ENCODE data around the gene PHLDA1. TPM values are rescaled to one million over a fixed set of nuclear protein-coding genes. Genes with fewer than 3 reads are reported as not detected.

PHLDA1 gene
- total RNA-seq, 1 experiment from 2014 or later = 34.9 TPM

- no peak for TF ChIP-seq AR (CRISPR knock-in tag; IDR thresholded peaks at IDR 0.05)
- TF ChIP-seq SMAD4 (CRISPR knock-in tag; IDR thresholded peaks at IDR 0.05) = no peak
- TF ChIP-seq MXD4 (CRISPR knock-in tag; IDR thresholded peaks at IDR 0.05; ENCODE audit: borderline replicate concordance) = no peak
- TF ChIP-seq GRHL2 (CRISPR knock-in tag; IDR thresholded peaks at IDR 0.05; ENCODE audit: insufficient replicate concordance, severe bottlenecking) = no peak
- TF ChIP-seq JUN (CRISPR knock-in tag; IDR thresholded peaks at IDR 0.05) = no peak
- no peak for TF ChIP-seq GTF2I (CRISPR knock-in tag; conservative IDR thresholded peaks at IDR 0.05)
- no peak for TF ChIP-seq ZNF423 (CRISPR knock-in tag; IDR thresholded peaks at IDR 0.05)
- no peak for TF ChIP-seq ESRRA (CRISPR knock-in tag; IDR thresholded peaks at IDR 0.05; ENCODE audit: borderline replicate concordance)
- TF ChIP-seq OVOL2 (CRISPR knock-in tag; IDR thresholded peaks at IDR 0.05; ENCODE audit: borderline replicate concordance) = no peak
Observed at GRCh38 chr12:76080017-76080728, 48.6 kb upstream of the PHLDA1 start (continued).

DNA sequence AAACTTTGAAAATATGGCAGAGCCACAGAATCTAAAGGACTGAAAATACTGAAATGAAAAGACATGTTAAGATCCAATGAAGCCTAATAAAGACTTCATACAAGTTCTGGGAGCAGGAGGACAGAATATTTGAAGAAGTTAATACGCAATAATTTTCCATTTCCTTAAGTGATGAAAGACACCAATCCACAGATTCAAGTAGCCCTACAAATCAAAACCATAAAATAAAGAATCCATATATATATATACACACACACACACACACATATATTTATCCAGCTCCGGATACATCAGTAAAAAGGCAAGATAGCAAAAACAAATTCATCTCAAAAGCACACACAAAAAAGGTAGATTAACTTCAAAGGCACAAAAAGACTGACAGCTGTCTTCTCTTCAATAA lies 47.2 kb upstream of the PHLDA1 start:
- Mint-ChIP-seq H3K27me3 (ENCODE audit: low read depth) (no peaks in the 10 kb centered on the region), H3K27ac (peak overlapping the region; percentile 93), H3K4me1 (peaks cover 70% of the 10 kb centered on the region), H3K9me3 (no peaks in the 10 kb centered on the region), H3K4me3 (peak overlapping the region; percentile 36; the same call in 1 of the 2 replicates), H3K36me3 (peaks cover 11% of the 10 kb centered on the region)
- DNase-seq (ENCODE audit: low spot score) (no peak), ATAC-seq (no peak)
- CTCF ChIA-PET = no interaction called here
- POLR2A ChIA-PET = no interaction called here
- TF ChIP-seq, protein P1, sequence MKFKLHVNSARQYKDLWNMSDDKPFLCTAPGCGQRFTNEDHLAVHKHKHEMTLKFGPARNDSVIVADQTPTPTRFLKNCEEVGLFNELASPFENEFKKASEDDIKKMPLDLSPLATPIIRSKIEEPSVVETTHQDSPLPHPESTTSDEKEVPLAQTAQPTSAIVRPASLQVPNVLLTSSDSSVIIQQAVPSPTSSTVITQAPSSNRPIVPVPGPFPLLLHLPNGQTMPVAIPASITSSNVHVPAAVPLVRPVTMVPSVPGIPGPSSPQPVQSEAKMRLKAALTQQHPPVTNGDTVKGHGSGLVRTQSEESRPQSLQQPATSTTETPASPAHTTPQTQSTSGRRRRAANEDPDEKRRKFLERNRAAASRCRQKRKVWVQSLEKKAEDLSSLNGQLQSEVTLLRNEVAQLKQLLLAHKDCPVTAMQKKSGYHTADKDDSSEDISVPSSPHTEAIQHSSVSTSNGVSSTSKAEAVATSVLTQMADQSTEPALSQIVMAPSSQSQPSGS (CRISPR knock-in tag; IDR thresholded peaks at IDR 0.05; ENCODE audit: borderline replicate concordance, low read depth) = no peak
- TF ChIP-seq SMAD3 (CRISPR knock-in tag; IDR thresholded peaks at IDR 0.05; ENCODE audit: borderline replicate concordance) (no peak), MXD4 (CRISPR knock-in tag; IDR thresholded peaks at IDR 0.05; ENCODE audit: borderline replicate concordance) (no peak), GRHL2 (CRISPR knock-in tag; IDR thresholded peaks at IDR 0.05; ENCODE audit: insufficient replicate concordance, severe bottlenecking) (no peak), CREM (CRISPR knock-in tag; IDR thresholded peaks at IDR 0.05) (no peak), IRF1 (CRISPR knock-in tag; IDR thresholded peaks at IDR 0.05) (no peak), CTCF (IDR thresholded peaks at IDR 0.05) (no peak), FOXP1 (CRISPR knock-in tag; IDR thresholded peaks at IDR 0.05; ENCODE audit: borderline replicate concordance) (no peak), ZNF416 (CRISPR knock-in tag; IDR thresholded peaks at IDR 0.05) (no peak), NFYB (CRISPR knock-in tag; conservative IDR thresholded peaks at IDR 0.05; ENCODE audit: low read depth) (no peak), PRRX2 (CRISPR knock-in tag; IDR thresholded peaks at IDR 0.05) (no peak), MYBL2 (CRISPR knock-in tag; IDR thresholded peaks at IDR 0.05) (no peak)
- TF ChIP-seq, protein P2, sequence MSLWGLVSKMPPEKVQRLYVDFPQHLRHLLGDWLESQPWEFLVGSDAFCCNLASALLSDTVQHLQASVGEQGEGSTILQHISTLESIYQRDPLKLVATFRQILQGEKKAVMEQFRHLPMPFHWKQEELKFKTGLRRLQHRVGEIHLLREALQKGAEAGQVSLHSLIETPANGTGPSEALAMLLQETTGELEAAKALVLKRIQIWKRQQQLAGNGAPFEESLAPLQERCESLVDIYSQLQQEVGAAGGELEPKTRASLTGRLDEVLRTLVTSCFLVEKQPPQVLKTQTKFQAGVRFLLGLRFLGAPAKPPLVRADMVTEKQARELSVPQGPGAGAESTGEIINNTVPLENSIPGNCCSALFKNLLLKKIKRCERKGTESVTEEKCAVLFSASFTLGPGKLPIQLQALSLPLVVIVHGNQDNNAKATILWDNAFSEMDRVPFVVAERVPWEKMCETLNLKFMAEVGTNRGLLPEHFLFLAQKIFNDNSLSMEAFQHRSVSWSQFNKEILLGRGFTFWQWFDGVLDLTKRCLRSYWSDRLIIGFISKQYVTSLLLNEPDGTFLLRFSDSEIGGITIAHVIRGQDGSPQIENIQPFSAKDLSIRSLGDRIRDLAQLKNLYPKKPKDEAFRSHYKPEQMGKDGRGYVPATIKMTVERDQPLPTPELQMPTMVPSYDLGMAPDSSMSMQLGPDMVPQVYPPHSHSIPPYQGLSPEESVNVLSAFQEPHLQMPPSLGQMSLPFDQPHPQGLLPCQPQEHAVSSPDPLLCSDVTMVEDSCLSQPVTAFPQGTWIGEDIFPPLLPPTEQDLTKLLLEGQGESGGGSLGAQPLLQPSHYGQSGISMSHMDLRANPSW (CRISPR knock-in tag; conservative IDR thresholded peaks at IDR 0.05; ENCODE audit: low read depth) = no peak
- TF ChIP-seq, protein P3, sequence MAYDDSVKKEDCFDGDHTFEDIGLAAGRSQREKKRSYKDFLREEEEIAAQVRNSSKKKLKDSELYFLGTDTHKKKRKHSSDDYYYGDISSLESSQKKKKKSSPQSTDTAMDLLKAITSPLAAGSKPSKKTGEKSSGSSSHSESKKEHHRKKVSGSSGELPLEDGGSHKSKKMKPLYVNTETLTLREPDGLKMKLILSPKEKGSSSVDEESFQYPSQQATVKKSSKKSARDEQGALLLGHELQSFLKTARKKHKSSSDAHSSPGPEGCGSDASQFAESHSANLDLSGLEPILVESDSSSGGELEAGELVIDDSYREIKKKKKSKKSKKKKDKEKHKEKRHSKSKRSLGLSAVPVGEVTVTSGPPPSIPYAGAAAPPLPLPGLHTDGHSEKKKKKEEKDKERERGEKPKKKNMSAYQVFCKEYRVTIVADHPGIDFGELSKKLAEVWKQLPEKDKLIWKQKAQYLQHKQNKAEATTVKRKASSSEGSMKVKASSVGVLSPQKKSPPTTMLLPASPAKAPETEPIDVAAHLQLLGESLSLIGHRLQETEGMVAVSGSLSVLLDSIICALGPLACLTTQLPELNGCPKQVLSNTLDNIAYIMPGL (CRISPR knock-in tag; IDR thresholded peaks at IDR 0.05) = no peak
- TF ChIP-seq, protein P4, sequence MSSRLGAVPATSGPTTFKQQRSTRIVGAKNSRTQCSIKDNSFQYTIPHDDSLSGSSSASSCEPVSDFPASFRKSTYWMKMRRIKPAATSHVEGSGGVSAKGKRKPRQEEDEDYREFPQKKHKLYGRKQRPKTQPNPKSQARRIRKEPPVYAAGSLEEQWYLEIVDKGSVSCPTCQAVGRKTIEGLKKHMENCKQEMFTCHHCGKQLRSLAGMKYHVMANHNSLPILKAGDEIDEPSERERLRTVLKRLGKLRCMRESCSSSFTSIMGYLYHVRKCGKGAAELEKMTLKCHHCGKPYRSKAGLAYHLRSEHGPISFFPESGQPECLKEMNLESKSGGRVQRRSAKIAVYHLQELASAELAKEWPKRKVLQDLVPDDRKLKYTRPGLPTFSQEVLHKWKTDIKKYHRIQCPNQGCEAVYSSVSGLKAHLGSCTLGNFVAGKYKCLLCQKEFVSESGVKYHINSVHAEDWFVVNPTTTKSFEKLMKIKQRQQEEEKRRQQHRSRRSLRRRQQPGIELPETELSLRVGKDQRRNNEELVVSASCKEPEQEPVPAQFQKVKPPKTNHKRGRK (CRISPR knock-in tag; IDR thresholded peaks at IDR 0.05; ENCODE audit: borderline replicate concordance) = no peak

Data from WTC11 (cell line).